K562 (cell line): ENCODE results near the gene ATP9B. TPM values are rescaled to one million over a fixed set of nuclear protein-coding genes. Genes with fewer than 3 reads are reported as not detected.

ENCODE experiments used
- ATAC-seq: fragments of 200-7000 bp; cut with Tn5 transposase; 3 replicates; pipeline ENCODE4 v1.9.1; 2020; ENCODE audit warnings: moderate library complexity
- BruUV-seq: library from RNA; stranded (reverse); fragments of 400-500 nt; replicated peaks from 2 replicates; lab custom pipeline; 2021; lab: Mats Ljungman, UMichigan
- CTCF ChIA-PET: fragments of 300-600 bp; formaldehyde crosslinking; extraction: SDS; loops from one replicate; lab custom pipeline; 2021; ENCODE audit warnings: low intra/inter-chr PET ratio; lab: Yijun Ruan, JAX
- POLR2A ChIA-PET: fragments of 300-600, 350-650 bp; sonication (Branson Sonifier 250); formaldehyde crosslinking; extraction: SDS; loops from one replicate; lab custom pipeline; 2021; ENCODE audit warnings: antibody characterized with exemption, inconsistent platforms; lab: Yijun Ruan, JAX
- DNase-seq, 4 experiments: peaks; one replicate each; pipeline versions ENCODE4 v3.0.0 to v3.0.0-alpha.2; 2011 to 2018; ENCODE audit warnings: low spot score in 3 of 4, mixed read lengths in 3 of 4; ENCODE audit errors: extremely low read depth in 1 of 4
- FAIRE-seq: peaks from 2 replicates; lab custom pipeline; 2011; peaks lifted over from hg19 to GRCh38; lab: Jason Lieb, UNC
- H2AFZ ChIP-seq: 2 replicates; pipeline ENCODE4 v1.6.0; 2011; ENCODE audit warnings: low read depth, low read length, control low read depth, inconsistent platforms
- H3K27ac ChIP-seq: fragments of 200-600 bp; 3 replicates; pipeline ENCODE4 v1.8.0; 2011; ENCODE audit warnings: low read depth, mild to moderate bottlenecking, control low read depth, inconsistent platforms, low read length, moderate library complexity, mixed read lengths; ENCODE audit errors: extremely low read depth
- H3K27me3 ChIP-seq, 2 experiments: fragments of 300-600 bp in 1 of 2; 2 replicates in 1 of 2; 3 replicates in 1 of 2; pipeline versions ENCODE4 v1.6.0 to v1.8.0; 2011; ENCODE audit warnings: inconsistent platforms in 2 of 2, low read length in 2 of 2, mild to moderate bottlenecking in 1 of 2, mixed read lengths in 1 of 2, moderate library complexity in 1 of 2; ENCODE audit not compliant: control insufficient read depth in 2 of 2, insufficient read depth in 2 of 2
- H3K36me3 ChIP-seq: fragments of 300-600 bp; 3 replicates; pipeline ENCODE4 v1.8.0; 2011; ENCODE audit warnings: mild to moderate bottlenecking, low read length, inconsistent platforms; ENCODE audit not compliant: control insufficient read depth, insufficient read depth
- H3K4me1 ChIP-seq, 2 experiments: fragments of 200-600 bp in 1 of 2; replicated peaks in 1 of 2; 2 replicates in 1 of 2; 3 replicates in 1 of 2; pipeline versions ENCODE4 v1.5.1 to v1.8.0; 2011; ENCODE audit warnings: inconsistent platforms in 2 of 2, low read length in 2 of 2, mild to moderate bottlenecking in 1 of 2, mixed read lengths in 1 of 2, moderate library complexity in 1 of 2; ENCODE audit not compliant: control insufficient read depth in 2 of 2, insufficient read depth in 2 of 2
- H3K4me2 ChIP-seq: 2 replicates; pipeline ENCODE4 v1.6.1; 2011; ENCODE audit warnings: low read length, control low read depth, inconsistent platforms, mixed read lengths; ENCODE audit not compliant: insufficient read depth
- H3K4me3 ChIP-seq: fragments of 200-600 bp; sonication (generic), shearing (Covaris generic); 2 replicates; pipeline ENCODE4 v1.5.1; 2016; ENCODE audit warnings: control low read depth, inconsistent platforms
- H3K79me2 ChIP-seq: fragments of 200-600 bp; 3 replicates; pipeline ENCODE4 v1.8.0; 2011; ENCODE audit warnings: low read length, inconsistent platforms; ENCODE audit not compliant: control insufficient read depth, insufficient read depth
- H3K9ac ChIP-seq, 2 experiments: 2 replicates each; pipeline versions ENCODE4 v1.6.0 to v1.6.1; 2011; ENCODE audit warnings: low read depth in 2 of 2, low read length in 2 of 2, control low read depth in 1 of 2, inconsistent platforms in 1 of 2, mild to moderate bottlenecking in 1 of 2, mixed read lengths in 1 of 2; ENCODE audit not compliant: insufficient read depth in 1 of 2
- H3K9me1 ChIP-seq: one replicate; pipeline ENCODE4 v1.6.0; 2011; ENCODE audit warnings: inconsistent platforms, mild to moderate bottlenecking, low read length, moderate library complexity; ENCODE audit not compliant: control insufficient read depth, insufficient read depth
- H3K9me3 ChIP-seq: replicated peaks from 2 replicates; pipeline ENCODE4 v1.5.1; 2011; ENCODE audit warnings: low read depth, low read length, inconsistent platforms; ENCODE audit not compliant: control insufficient read depth, insufficient read depth
- H4K20me1 ChIP-seq: replicated peaks from 2 replicates; pipeline ENCODE4 v1.6.1; 2011; ENCODE audit warnings: low read length, inconsistent platforms, mixed read lengths; ENCODE audit not compliant: control insufficient read depth, insufficient read depth
- CREM ChIP-seq: IDR thresholded peaks from 2 replicates; pipeline ENCODE4 v1.6.1; 2014; ENCODE audit warnings: antibody characterized with exemption, low read depth
- DMBX1 ChIP-seq: fragments of 250-450 bp; sonication (Bioruptor Pico); IDR thresholded peaks from 2 replicates; pipeline ENCODE4 v1.8.0; 2022; ENCODE audit warnings: inconsistent platforms, mild to moderate bottlenecking, moderate library complexity, borderline replicate concordance
- ETV1 ChIP-seq: fragments of 450-650 bp; conservative IDR thresholded peaks from 2 replicates; pipeline ENCODE4 v1.6.1; 2016; ENCODE audit warnings: missing genetic modification characterization, control low read depth, low read depth, missing compliant biosample characterization
- GATA2 ChIP-seq: sonication (generic); formaldehyde crosslinking; IDR thresholded peaks from 2 replicates; pipeline ENCODE4 v1.4.0; 2020; ENCODE audit warnings: mild to moderate bottlenecking, missing genetic modification reagents
- L3MBTL2 ChIP-seq: fragments of 450-650 bp; IDR thresholded peaks from 2 replicates; pipeline ENCODE4 v1.6.1; 2016; ENCODE audit warnings: mild to moderate bottlenecking, moderate library complexity
- MEF2D ChIP-seq: conservative IDR thresholded peaks from 2 replicates; pipeline ENCODE4 v1.6.1; 2016; ENCODE audit warnings: low read depth, missing genetic modification characterization, missing compliant biosample characterization
- NONO ChIP-seq, 2 experiments: fragments of 200-400 bp in 1 of 2; fragments of 450-650 bp in 1 of 2; formaldehyde crosslinking in 1 of 2; IDR thresholded peaks; 2 replicates each; pipeline ENCODE4 v1.6.1; 2017; ENCODE audit warnings: low read depth in 2 of 2, mild to moderate bottlenecking in 2 of 2, moderate library complexity in 2 of 2, low read length in 1 of 2
- POLR2H ChIP-seq: IDR thresholded peaks from 2 replicates; pipeline ENCODE4 v1.6.1; 2016; ENCODE audit warnings: missing genetic modification characterization, low read depth, mild to moderate bottlenecking, control low read depth, missing compliant biosample characterization, moderate library complexity
- RFX1 ChIP-seq: fragments of 450-650 bp; IDR thresholded peaks from 2 replicates; pipeline ENCODE4 v1.6.1; 2016; ENCODE audit warnings: mild to moderate bottlenecking, moderate library complexity
- YY1 ChIP-seq, 3 experiments: IDR thresholded peaks; 2 replicates each; pipeline ENCODE4 v1.6.1; 2011; ENCODE audit warnings: low read length in 2 of 3, mild to moderate bottlenecking in 2 of 3, moderate library complexity in 2 of 3, borderline replicate concordance in 1 of 3, control low read depth in 1 of 3, low read depth in 1 of 3; ENCODE audit not compliant: insufficient read depth in 3 of 3, insufficient replicate concordance in 2 of 3, control insufficient read depth in 1 of 3, insufficient read length in 1 of 3; ENCODE audit errors: extremely low read depth in 1 of 3
- ZFX ChIP-seq: sonication (generic); formaldehyde crosslinking; IDR thresholded peaks from 2 replicates; pipeline ENCODE4 v1.8.0; 2022; ENCODE audit warnings: mild to moderate bottlenecking, missing genetic modification reagents, moderate library complexity
- ZNF23 ChIP-seq: fragments of 250-450 bp; sonication (Bioruptor Pico); IDR thresholded peaks from 2 replicates; pipeline ENCODE4 v1.4.0; 2020; ENCODE audit warnings: mild to moderate bottlenecking
- ZNF655 ChIP-seq: fragments of 250-450 bp; sonication (Bioruptor Pico); IDR thresholded peaks from 2 replicates; pipeline ENCODE4 v1.5.0; 2021
- WGBS: fragments of 100-300 bp; shearing (Covaris generic); methylation state at CpG from one replicate; pipeline ENCODE4 v1.1.6; 2016; ENCODE audit warnings: low coverage, mixed read lengths; ENCODE audit not compliant: insufficient coverage; ENCODE audit errors: missing lambda C conversion rate; 5-methylcytosine and 5-hydroxymethylcytosine counted together
- in situ Hi-C: fragments of 300-500 bp; cut with MboI; formaldehyde crosslinking; loops from 4 replicates; pipeline ENCODE4 v1.15.0; 2018; ENCODE audit warnings: inconsistent platforms, mixed read lengths
- intact Hi-C: fragments of 100-400 bp; cut with micrococcal nuclease; formaldehyde crosslinking; loops from 2 replicates; pipeline ENCODE4 v1.14.2; 2022
- polyA plus RNA-seq, 8 experiments: library from polyadenylated mRNA; depleted of rRNA in 4 of 8; stranded (reverse) in 5 of 8; unstranded in 3 of 8; fragments of >200 nt; fragmentation: Nextera tagmentation in 2 of 8; fragmentation: Illumina TruSeq in 1 of 8; extraction: Ambion mirVana in 2 of 8; extraction: Trizol in 1 of 8; gene quantifications; 2 replicates each; pipeline versions ENCODE4 v1.2.1 to v1.2.3, GENCODE V29; 2011 to 2014; ENCODE audit warnings: inconsistent platforms in 1 of 8, missing spikeins in 1 of 8
- total RNA-seq, 7 experiments: library from RNA; depleted of rRNA in 6 of 7; stranded (reverse); fragments of >200 nt in 6 of 7; fragmentation: Illumina TruSeq in 2 of 7; extraction: Trizol in 2 of 7; gene quantifications; 2 replicates each; pipeline versions ENCODE4 v1.2.1 to v1.2.3, GENCODE V29; 2011 to 2021; ENCODE audit warnings: low replicate concordance in 1 of 7
- TF ChIP-seq, protein P1 (sequence below), 2 experiments: fragments of 450-650 bp; IDR thresholded peaks; 2 replicates each; pipeline ENCODE4 v1.6.1; 2018; ENCODE audit warnings: mild to moderate bottlenecking in 2 of 2, low read depth in 1 of 2; ENCODE audit not compliant: partially characterized antibody in 2 of 2
- TF ChIP-seq, protein P2 (sequence below): sonication (generic); formaldehyde crosslinking; IDR thresholded peaks from 2 replicates; pipeline ENCODE4 v1.8.0; 2022; ENCODE audit warnings: missing genetic modification reagents, mild to moderate bottlenecking, moderate library complexity, borderline replicate concordance

Gene ATP9B
- total and polyA plus RNA-seq, 9 of the 15 experiments (the other 6 are each of a cell fraction or from before 2014, with no cell fraction given): 0.66 to 13.2 (median 7.9) TPM

GRCh38 chr18:79404567-79404910 is 335.3 kb downstream of the ATP9B start:
- Histone ChIP-seq H3K4me3 (no peak overlapping the region), H3K27ac (peak overlapping the region; percentile 41; the same call in 1 of the 3 replicates), H3K27me3 (no peaks in the 10 kb centered on the region), H3K4me1 (peaks cover 8 to 58% of the 10 kb centered on the region in 2 experiments; a peak in 4 of 5 replicates), H3K9me1 (peaks cover 6% of the 10 kb centered on the region), H3K36me3 (no peaks in the 10 kb centered on the region), H4K20me1 (peaks cover 26% of the 10 kb centered on the region), H3K4me2 (peak overlapping the region; percentile 41), H3K9ac (peak overlapping the region in 1 of 2 experiments; percentile 81; a peak in 3 of 4 replicates), H2AFZ (no peak overlapping the region), H3K79me2 (peaks cover 37% of the 10 kb centered on the region), H3K9me3 (no peaks in the 10 kb centered on the region)
- CTCF ChIA-PET: no interaction called here
- FAIRE-seq: peak; percentile 23
- peak in 2 of 4 experiments; percentile 45 to 51 for DNase-seq
- intact Hi-C loops: no loop called here
- POLR2A ChIA-PET: no interaction called here
- whole genome bisulfite sequencing: 12% methylated on average over 5 of the region's 12 CpGs
- BruUV-seq: no TSS peak
- in situ Hi-C loops: no loop called here
- peak; percentile 80 for ATAC-seq
- TF ChIP-seq, protein P1, sequence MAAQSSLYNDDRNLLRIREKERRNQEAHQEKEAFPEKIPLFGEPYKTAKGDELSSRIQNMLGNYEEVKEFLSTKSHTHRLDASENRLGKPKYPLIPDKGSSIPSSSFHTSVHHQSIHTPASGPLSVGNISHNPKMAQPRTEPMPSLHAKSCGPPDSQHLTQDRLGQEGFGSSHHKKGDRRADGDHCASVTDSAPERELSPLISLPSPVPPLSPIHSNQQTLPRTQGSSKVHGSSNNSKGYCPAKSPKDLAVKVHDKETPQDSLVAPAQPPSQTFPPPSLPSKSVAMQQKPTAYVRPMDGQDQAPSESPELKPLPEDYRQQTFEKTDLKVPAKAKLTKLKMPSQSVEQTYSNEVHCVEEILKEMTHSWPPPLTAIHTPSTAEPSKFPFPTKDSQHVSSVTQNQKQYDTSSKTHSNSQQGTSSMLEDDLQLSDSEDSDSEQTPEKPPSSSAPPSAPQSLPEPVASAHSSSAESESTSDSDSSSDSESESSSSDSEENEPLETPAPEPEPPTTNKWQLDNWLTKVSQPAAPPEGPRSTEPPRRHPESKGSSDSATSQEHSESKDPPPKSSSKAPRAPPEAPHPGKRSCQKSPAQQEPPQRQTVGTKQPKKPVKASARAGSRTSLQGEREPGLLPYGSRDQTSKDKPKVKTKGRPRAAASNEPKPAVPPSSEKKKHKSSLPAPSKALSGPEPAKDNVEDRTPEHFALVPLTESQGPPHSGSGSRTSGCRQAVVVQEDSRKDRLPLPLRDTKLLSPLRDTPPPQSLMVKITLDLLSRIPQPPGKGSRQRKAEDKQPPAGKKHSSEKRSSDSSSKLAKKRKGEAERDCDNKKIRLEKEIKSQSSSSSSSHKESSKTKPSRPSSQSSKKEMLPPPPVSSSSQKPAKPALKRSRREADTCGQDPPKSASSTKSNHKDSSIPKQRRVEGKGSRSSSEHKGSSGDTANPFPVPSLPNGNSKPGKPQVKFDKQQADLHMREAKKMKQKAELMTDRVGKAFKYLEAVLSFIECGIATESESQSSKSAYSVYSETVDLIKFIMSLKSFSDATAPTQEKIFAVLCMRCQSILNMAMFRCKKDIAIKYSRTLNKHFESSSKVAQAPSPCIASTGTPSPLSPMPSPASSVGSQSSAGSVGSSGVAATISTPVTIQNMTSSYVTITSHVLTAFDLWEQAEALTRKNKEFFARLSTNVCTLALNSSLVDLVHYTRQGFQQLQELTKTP (IDR thresholded peaks at IDR 0.05; ENCODE audit: low read depth in 1 of 2, partially characterized antibody in 2 of 2): no peak
- no peak for TF ChIP-seq POLR2H (tag)
- TF ChIP-seq RFX1: no peak
- no peak for TF ChIP-seq NONO (IDR thresholded peaks at IDR 0.05; ENCODE audit: low read depth in 2 of 2, low read length in 1 of 2)
- TF ChIP-seq DMBX1 (CRISPR knock-in tag): no peak
- TF ChIP-seq GATA2 (CRISPR knock-in tag): 0 out of 2 replicates have a peak, but pooled peaks have one; percentile 38
- TF ChIP-seq, protein P2, sequence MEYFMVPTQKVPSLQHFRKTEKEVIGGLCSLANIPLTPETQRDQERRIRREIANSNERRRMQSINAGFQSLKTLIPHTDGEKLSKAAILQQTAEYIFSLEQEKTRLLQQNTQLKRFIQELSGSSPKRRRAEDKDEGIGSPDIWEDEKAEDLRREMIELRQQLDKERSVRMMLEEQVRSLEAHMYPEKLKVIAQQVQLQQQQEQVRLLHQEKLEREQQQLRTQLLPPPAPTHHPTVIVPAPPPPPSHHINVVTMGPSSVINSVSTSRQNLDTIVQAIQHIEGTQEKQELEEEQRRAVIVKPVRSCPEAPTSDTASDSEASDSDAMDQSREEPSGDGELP (CRISPR knock-in tag): no peak; the same call in 1 of the 2 replicates
- peak in 1 of 3 experiments; percentile 32 for TF ChIP-seq YY1 (IDR thresholded peaks at IDR 0.05; ENCODE audit: borderline replicate concordance in 1 of 3, control insufficient read depth in 1 of 3, extremely low read depth in 1 of 3, insufficient read depth in 3 of 3, insufficient read length in 1 of 3, insufficient replicate concordance in 2 of 3, low read depth in 1 of 3, low read length in 2 of 3)
- TF ChIP-seq ZNF655 (CRISPR knock-in tag): no peak
- peak; percentile 35; the same call in 1 of the 2 replicates for TF ChIP-seq L3MBTL2
- TF ChIP-seq CREM: 0 out of 2 replicates have a peak, but pooled peaks have one; percentile 9
- 0 out of 2 replicates have a peak, but pooled peaks have one; percentile 7 for TF ChIP-seq ZFX (CRISPR knock-in tag)
- TF ChIP-seq ZNF23: no peak
- TF ChIP-seq MEF2D: no peak
- TF ChIP-seq ETV1 (tag): no peak
